IPS-18a (cell line): Measurements from ENCODE around the gene RRN3.
"Not testable (repeated sequence)": the region's sequence is repeated elsewhere in the genome, so short reads cannot be mapped to it uniquely, and the experiment has no call there.

Experiments
- H3K27ac ChIP-seq: one replicate; pipeline ENCODE4 v1.5.1; 2013; ENCODE audit warnings: low read length
- H3K27me3 ChIP-seq: one replicate; pipeline ENCODE4 v1.6.1; 2013; ENCODE audit warnings: mild to moderate bottlenecking, low read length; ENCODE audit not compliant: control insufficient read depth, insufficient read depth
- H3K36me3 ChIP-seq: one replicate; pipeline ENCODE4 v1.6.1; 2013; ENCODE audit warnings: low read depth, low read length; ENCODE audit not compliant: control insufficient read depth
- H3K4me1 ChIP-seq: one replicate; pipeline ENCODE4 v1.6.1; 2013; ENCODE audit warnings: low read depth, low read length; ENCODE audit not compliant: control insufficient read depth
- H3K4me3 ChIP-seq: one replicate; pipeline ENCODE4 v1.5.1; 2013; ENCODE audit warnings: low read length
- H3K9ac ChIP-seq: one replicate; pipeline ENCODE4 v1.6.1; 2013; ENCODE audit warnings: mild to moderate bottlenecking, low read length, moderate library complexity
- H3K9me3 ChIP-seq: one replicate; pipeline ENCODE4 v1.6.1; 2013; ENCODE audit warnings: low read depth, low read length; ENCODE audit not compliant: control insufficient read depth

The RRN3 gene

GRCh38 chr16:15038689-15039088 is 55.4 kb downstream of the RRN3 start:
- H3K9ac ChIP-seq = no peak overlapping the region
- H3K9me3 ChIP-seq = no peaks in the 10 kb centered on the region
- no peaks in the 10 kb centered on the region for H3K4me1 ChIP-seq
- H3K27ac ChIP-seq = no peak overlapping the region
- no peaks in the 10 kb centered on the region for H3K27me3 ChIP-seq
- H3K36me3 ChIP-seq = peaks cover 74% of the 10 kb centered on the region
- no peak overlapping the region for H3K4me3 ChIP-seq

- H3K9me3 ChIP-seq = no peaks in the 10 kb centered on the region
- H3K36me3 ChIP-seq = peaks cover 84% of the 10 kb centered on the region
- H3K27ac ChIP-seq = no peak overlapping the region
- no peak overlapping the region for H3K4me3 ChIP-seq
- H3K27me3 ChIP-seq = no peaks in the 10 kb centered on the region
- no peak overlapping the region for H3K9ac ChIP-seq
- no peaks in the 10 kb centered on the region for H3K4me1 ChIP-seq
These were observed 56.3 kb downstream of the RRN3 start for GRCh38 chr16:15037745-15038144.

- Histone ChIP-seq H3K4me1 (no peaks in the 10 kb centered on the region), H3K27ac (no peak overlapping the region), H3K9ac (no peak overlapping the region), H3K27me3 (no peaks in the 10 kb centered on the region), H3K4me3 (no peak overlapping the region), H3K9me3 (no peaks in the 10 kb centered on the region), H3K36me3 (peaks cover 87% of the 10 kb centered on the region)
These were observed 57.1 kb downstream of the RRN3 start for GRCh38 chr16:15037003-15037402.

GRCh38 chr16:15035163-15035729 is 58.8 kb downstream of the RRN3 start:
- H3K9ac ChIP-seq = no peak overlapping the region
- peaks cover 87% of the 10 kb centered on the region for H3K36me3 ChIP-seq
- no peaks in the 10 kb centered on the region for H3K9me3 ChIP-seq
- H3K27me3 ChIP-seq = no peaks in the 10 kb centered on the region
- H3K4me3 ChIP-seq = no peak overlapping the region
- no peaks in the 10 kb centered on the region for H3K4me1 ChIP-seq
- H3K27ac ChIP-seq = no peak overlapping the region

GRCh38 chr16:15034266-15035162 is 59.6 kb downstream of the RRN3 start:
- H3K36me3 ChIP-seq = peaks cover 79% of the 10 kb centered on the region
- H3K9ac ChIP-seq = no peak overlapping the region

GRCh38 chr16:15033309-15033707 is 60.8 kb downstream of the RRN3 start:
- no peaks in the 10 kb centered on the region for H3K9me3 ChIP-seq
- H3K27me3 ChIP-seq = no peaks in the 10 kb centered on the region
- H3K9ac ChIP-seq = no peak overlapping the region
- H3K27ac ChIP-seq = no peak overlapping the region
- no peaks in the 10 kb centered on the region for H3K4me1 ChIP-seq
- H3K4me3 ChIP-seq = no peak overlapping the region
- H3K36me3 ChIP-seq = peaks cover 76% of the 10 kb centered on the region

More at GRCh38 chr16:15034266-15035162, 59.6 kb downstream of the RRN3 start:
- Histone ChIP-seq H3K9me3 (no peaks in the 10 kb centered on the region), H3K27me3 (no peaks in the 10 kb centered on the region), H3K4me3 (no peak overlapping the region), H3K4me1 (no peaks in the 10 kb centered on the region), H3K27ac (no peak overlapping the region)

- Histone ChIP-seq H3K27me3 (no peaks in the 10 kb centered on the region), H3K4me1 (no peaks in the 10 kb centered on the region), H3K9ac (no peak overlapping the region), H3K36me3 (peaks cover 70% of the 10 kb centered on the region), H3K9me3 (no peaks in the 10 kb centered on the region), H3K4me3 (no peak overlapping the region), H3K27ac (no peak overlapping the region)
These were observed 61.3 kb downstream of the RRN3 start for GRCh38 chr16:15032547-15033308.

- H3K27me3 ChIP-seq = no peaks in the 10 kb centered on the region
- no peak overlapping the region for H3K9ac ChIP-seq
- no peak overlapping the region for H3K4me3 ChIP-seq
- H3K27ac ChIP-seq = no peak overlapping the region
- no peaks in the 10 kb centered on the region for H3K9me3 ChIP-seq
- no peaks in the 10 kb centered on the region for H3K4me1 ChIP-seq
- H3K36me3 ChIP-seq = peaks cover 59% of the 10 kb centered on the region
These were observed 62.5 kb downstream of the RRN3 start for GRCh38 chr16:15031586-15031985.

- no peaks in the 10 kb centered on the region for H3K27me3 ChIP-seq
- H3K9ac ChIP-seq = no peak overlapping the region
- peaks cover 55% of the 10 kb centered on the region for H3K36me3 ChIP-seq
- H3K4me1 ChIP-seq = no peaks in the 10 kb centered on the region
- no peaks in the 10 kb centered on the region for H3K9me3 ChIP-seq
- no peak overlapping the region for H3K4me3 ChIP-seq
- H3K27ac ChIP-seq = no peak overlapping the region
These were observed 62.9 kb downstream of the RRN3 start for GRCh38 chr16:15031179-15031578.

- H3K9me3 ChIP-seq, H3K4me3 ChIP-seq, H3K4me1 ChIP-seq, H3K9ac ChIP-seq, H3K27me3 ChIP-seq, H3K27ac ChIP-seq: not testable (repeated sequence)
- H3K36me3 ChIP-seq = peaks cover 43% of the 10 kb centered on the region
These were observed 64.3 kb downstream of the RRN3 start for GRCh38 chr16:15029749-15030148.

- H3K36me3 ChIP-seq = peaks cover 38% of the 10 kb centered on the region
- H3K9ac ChIP-seq, H3K27me3 ChIP-seq, H3K4me3 ChIP-seq, H3K27ac ChIP-seq, H3K4me1 ChIP-seq, H3K9me3 ChIP-seq: not testable (repeated sequence)
These were observed 65.0 kb downstream of the RRN3 start for GRCh38 chr16:15028801-15029698.
